Transverse colon (tissue), 4 donors: ENCODE data around the gene HMCN1.

Source experiments
- EP300 ChIP-seq: sonication (generic); formaldehyde crosslinking; IDR thresholded peaks from one replicate; pipeline ENCODE4 v1.6.1; 2017; ENCODE audit warnings: antibody characterized with exemption, low read depth
- POLR2A ChIP-seq: fragments of 450-650 bp; IDR thresholded peaks from one replicate; pipeline ENCODE4 v1.6.1; 2016; ENCODE audit warnings: antibody characterized with exemption, mild to moderate bottlenecking, moderate library complexity
- POLR2AphosphoS5 ChIP-seq, 3 donors: sonication (generic); formaldehyde crosslinking; IDR thresholded peaks; one replicate each; pipeline ENCODE4 v1.6.1; 2016; ENCODE audit warnings: antibody characterized with exemption in 3 of 3
- TF ChIP-seq, protein P1 (sequence below), 5 experiments: fragments of 200-600 bp in 3 of 5; fragments of 450-650 bp in 2 of 5; sonication (generic) in 3 of 5; IDR thresholded peaks; 1 replicate in 2 of 5; 2 replicates in 3 of 5; pipeline ENCODE4 v1.5.1; 2016 to 2017; ENCODE audit warnings: antibody characterized with exemption in 5 of 5, inconsistent platforms in 3 of 5, mild to moderate bottlenecking in 2 of 5, moderate library complexity in 1 of 5

DNA sequence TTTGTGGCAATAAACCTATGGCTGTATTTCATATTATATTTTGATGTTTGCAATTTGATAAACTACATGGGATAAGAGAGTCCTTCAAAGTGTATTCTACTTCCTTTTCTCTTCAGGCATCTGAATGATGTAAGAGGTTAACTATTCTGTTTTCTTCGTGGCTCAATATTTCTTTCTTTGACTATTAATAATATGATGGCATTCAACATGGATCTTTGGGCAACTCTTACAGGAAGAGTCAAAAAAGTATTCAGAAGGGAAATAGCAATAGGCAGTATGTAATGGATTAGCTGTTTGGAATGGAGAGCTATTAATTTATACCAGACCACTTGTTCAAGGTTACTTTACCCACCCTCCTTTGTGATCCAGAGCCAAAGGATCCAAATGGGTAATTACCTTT lies 74.4 kb downstream of the HMCN1 start:
- TF ChIP-seq, protein P1, sequence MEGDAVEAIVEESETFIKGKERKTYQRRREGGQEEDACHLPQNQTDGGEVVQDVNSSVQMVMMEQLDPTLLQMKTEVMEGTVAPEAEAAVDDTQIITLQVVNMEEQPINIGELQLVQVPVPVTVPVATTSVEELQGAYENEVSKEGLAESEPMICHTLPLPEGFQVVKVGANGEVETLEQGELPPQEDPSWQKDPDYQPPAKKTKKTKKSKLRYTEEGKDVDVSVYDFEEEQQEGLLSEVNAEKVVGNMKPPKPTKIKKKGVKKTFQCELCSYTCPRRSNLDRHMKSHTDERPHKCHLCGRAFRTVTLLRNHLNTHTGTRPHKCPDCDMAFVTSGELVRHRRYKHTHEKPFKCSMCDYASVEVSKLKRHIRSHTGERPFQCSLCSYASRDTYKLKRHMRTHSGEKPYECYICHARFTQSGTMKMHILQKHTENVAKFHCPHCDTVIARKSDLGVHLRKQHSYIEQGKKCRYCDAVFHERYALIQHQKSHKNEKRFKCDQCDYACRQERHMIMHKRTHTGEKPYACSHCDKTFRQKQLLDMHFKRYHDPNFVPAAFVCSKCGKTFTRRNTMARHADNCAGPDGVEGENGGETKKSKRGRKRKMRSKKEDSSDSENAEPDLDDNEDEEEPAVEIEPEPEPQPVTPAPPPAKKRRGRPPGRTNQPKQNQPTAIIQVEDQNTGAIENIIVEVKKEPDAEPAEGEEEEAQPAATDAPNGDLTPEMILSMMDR (IDR thresholded peaks at IDR 0.05), result no peak
- TF ChIP-seq POLR2AphosphoS5 (IDR thresholded peaks at IDR 0.05), result no peak
- no peak for TF ChIP-seq POLR2A
- TF ChIP-seq EP300, result no peak
